ENCODE data around the gene TBC1D22A.

DNA sequence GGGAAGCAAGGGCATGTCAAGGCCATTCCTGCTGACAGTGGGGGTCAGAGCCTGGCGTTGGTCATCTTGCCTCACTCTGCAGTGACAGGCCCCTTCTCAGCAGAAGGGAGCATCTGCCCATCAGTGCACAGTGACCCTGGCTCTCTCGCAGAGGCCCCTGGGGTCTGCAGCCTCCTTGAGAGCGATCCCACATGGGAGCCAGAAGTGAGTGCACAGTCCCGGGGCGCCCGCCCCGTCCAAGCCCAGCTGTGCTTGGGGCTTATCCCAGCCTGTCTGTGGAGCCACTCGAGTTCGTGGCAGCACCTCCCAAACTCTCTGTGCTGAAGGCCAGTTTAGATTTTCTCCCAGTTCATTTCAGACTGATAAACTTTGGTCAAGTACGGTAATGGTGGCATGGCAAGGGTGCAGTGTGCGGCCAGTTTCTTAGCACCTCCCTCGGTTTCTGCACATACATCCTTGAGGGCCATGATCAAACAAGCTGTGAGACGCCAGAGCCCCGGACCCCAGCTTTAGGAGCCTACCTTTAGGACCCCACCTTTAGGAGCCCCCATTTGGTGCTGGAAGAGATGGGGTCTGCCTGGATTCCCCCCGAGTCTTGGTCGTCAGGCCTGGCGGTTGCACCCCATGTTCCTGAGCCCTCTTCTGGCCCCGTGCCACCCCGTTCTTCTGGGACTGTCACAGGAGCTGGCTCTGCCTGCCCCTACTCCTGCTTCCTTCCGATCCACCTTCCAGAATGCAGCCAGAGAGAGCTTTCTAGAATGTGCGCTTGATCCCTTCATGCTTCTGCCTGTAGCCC is 369.4 kb downstream of the TBC1D22A start:
- TF ChIP-seq CTCF (IDR thresholded peaks at IDR 0.05), result no peak
- no peak for TF ChIP-seq POLR2A (IDR thresholded peaks at IDR 0.05)
- TF ChIP-seq POLR2AphosphoS5 (IDR thresholded peaks at IDR 0.05), result no peak
